Epidermal melanocyte (primary cell): ENCODE measurements around the gene PROZ.
"Not testable (repeated sequence)": the region's sequence is repeated elsewhere in the genome, so short reads cannot be mapped to it uniquely, and the experiment has no call there.

Source experiments
- DNase-seq: peaks from one replicate; pipeline ENCODE4 v3.0.0; 2011; ENCODE audit warnings: low spot score; ENCODE audit not compliant: insufficient read length

PROZ gene

GRCh38 chr13:113157206-113157928, 1.1 kb upstream of the PROZ start:
- DNase-seq: no peak

GRCh38 chr13:113158946-113159345, 498 bp downstream of the PROZ start:
- no peak for DNase-seq

DNA sequence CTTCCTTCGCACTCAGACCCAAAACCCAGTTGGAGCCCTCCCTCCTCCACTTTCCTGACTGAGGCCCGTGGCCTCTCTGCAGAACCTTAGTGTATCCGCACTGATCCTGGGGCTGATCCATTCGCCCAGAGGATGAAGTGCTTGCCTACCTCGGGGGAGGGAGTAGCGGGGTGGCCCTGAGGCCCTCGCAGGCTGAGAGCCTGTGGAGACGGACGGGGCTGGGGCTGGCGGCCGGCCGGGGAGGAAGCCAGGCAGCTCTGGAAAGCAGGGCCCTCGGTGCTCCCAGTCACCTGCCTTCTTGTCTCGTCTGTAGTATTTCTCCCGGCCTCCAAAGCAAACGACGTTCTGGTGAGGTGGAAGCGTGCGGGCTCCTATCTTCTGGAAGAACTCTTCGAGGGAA, 1.3 kb downstream of the PROZ start:
- no peak for DNase-seq

- no peak for DNase-seq
These were observed 2.5 kb downstream of the PROZ start for GRCh38 chr13:113160983-113161382.

GRCh38 chr13:113161433-113161832, 3.0 kb downstream of the PROZ start:
- DNase-seq: no peak

DNA sequence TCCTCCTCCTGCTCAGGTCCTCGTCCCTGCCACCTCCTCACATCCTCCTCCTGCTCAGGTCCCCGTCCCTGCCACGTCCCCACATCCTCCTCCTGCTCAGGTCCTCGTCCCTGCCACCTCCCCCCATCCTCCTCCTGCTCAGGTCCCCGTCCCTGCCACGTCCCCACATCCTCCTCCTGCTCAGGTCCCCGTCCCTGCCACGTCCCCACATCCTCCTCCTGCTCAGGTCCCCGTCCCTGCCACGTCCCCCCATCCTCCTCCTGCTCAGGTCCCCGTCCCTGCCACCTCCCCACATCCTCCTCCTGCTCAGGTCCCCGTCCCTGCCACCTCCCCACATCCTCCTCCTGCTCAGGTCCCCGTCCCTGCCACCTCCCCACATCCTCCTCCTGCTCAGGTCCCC, 3.5 kb downstream of the PROZ start:
- not testable (repeated sequence) for DNase-seq

DNA sequence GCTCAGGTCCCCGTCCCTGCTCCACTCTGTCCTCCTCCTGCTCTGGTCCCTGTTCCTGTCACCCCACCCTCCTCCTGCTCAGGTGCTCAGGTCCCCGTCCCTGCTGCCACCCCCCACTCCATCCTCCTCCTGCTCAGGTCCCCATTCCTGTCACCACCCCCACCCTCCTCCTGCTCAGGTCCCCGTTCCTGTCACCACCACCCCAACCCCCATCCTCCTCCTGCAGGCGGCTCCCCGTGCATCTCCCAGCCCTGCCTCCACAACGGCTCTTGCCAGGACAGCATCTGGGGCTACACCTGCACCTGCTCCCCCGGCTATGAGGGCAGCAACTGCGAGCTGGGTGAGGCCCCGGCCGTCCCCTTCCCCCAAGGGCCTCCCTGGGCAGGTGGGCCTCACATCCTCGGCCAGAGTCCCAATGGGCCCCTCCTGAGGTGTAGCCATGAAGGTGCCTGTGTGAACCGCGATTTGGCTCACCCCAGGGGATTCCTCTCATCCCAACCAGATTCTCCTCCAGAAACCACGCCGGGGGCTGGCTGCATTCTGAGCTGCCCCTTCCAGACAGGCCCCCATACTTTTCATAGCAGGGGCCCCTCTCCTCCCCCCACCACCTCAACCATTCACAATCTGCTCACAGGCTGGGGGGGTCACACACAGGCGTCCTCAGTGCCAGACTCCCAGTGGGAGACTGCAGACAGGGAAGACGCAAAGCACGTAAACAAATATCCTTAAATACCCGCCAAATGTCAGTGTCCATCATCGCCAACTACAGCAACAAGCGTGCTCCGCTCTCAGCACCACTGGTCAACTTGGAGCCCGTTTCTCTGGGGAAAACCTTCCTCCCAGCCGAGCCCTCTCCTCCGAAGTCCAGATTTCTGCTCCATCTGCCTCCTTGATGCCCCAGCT, 4.6 kb downstream of the PROZ start:
- DNase-seq: no peak

- no peak for DNase-seq
These were observed 6.0 kb downstream of the PROZ start for GRCh38 chr13:113164492-113164891.

DNA sequence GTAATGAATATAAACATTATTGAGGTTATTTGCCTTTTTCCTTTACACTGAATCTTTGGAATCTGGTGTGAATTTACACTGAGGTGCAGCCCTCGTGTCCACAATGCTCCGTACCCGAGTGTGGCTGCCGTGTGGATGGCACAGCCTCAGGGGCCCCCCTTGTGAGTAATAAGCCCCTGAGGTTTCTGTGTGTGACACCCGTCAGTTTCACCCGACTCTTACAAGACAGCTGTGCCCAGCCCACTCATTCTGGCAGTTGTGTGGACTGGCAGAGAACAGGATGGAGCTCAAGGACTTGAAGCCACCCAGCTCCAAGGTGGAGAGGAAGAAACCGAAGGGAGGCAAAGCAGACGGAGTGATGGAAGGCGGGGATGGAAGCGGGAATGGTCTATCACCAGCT, 7.8 kb downstream of the PROZ start:
- no peak for DNase-seq

DNA sequence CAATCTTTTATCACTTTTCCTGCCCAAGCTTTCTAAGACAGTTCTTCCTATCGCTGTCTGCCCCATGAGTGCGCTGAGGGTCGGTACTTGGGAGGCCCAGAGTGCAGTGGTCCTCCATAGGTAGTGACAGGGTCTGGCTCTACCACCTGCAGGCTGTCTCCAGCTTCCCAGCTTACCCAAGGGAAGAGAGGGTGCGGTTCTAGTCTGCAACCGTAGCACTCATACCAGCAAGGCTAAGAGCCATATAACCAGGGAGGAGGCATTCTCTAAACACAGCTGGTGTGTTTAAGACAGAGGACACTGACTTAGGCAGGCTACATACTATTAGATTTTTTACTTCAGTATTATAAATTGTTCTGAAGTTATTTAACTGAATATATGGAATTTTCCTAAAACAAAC, 8.2 kb downstream of the PROZ start:
- DNase-seq: no peak

DNA sequence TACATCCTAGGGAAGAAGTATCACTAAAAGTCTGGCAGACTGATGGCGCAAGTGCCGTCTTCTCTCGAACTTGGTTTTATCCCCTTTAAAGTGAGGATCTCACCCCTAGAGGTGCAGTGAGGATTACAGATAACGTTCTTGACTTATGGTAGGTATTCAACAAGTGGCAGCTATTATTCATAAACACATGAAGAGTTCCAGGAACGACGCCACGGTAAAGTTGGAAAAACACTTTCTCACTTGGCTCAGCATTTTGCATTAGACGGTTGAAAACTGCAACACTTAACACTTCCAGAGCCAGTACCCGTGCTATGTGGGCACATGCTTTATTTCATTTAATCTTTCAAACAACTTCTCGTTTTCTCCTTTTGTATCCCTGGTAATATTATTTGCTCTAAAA, 8.7 kb downstream of the PROZ start:
- DNase-seq: no peak

GRCh38 chr13:113167575-113167974, 9.1 kb downstream of the PROZ start:
- DNase-seq: no peak

GRCh38 chr13:113168211-113168610, 9.8 kb downstream of the PROZ start:
- DNase-seq: peak; percentile 76

DNA sequence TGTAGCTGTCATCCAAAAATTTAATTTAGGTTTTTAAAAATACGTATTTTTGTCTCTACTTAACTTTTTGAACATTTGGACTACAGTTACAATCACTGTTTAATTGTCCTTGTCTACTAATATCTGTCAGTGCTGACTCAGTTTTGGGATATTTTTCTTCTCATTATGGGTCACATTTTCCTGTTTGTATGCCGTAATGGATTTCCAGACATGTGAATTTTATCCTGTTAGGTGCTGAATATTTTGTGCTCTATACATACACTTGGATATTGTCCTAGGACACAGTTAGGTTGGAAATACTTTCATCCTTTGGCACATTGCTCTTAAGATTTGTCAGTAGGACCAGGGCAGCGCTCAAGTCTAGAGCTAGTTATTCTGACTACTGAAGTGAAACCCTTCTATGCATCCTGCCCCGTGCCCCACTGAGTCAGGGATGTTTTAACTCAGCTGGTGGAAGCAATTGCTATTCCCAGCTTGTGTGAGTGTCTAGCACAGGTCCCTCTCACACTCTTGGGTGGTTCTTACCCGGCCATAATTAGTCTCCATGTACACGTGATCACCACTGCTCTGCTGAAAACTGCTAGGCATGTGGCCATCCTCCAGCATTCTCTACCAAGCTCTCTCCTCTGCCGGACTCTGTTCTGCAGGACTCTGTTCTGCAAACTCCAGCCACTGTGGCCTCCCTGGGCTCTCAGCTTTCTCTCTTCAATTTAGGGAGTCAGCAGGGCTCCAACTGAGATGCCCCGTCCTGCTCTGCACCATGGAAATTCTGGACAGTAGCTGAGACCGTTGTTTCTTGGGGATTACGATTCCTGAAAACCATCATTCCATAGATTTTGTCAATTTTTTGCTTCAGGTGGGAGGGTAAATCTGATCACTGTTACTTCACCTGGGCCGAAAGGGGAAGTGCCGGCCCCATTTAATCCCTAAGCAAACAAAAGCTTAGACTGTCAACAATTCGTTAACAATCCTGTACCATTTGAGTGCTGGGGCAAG, 11.1 kb downstream of the PROZ start:
- DNase-seq: no peak

GRCh38 chr13:113170511-113170910, 12.1 kb downstream of the PROZ start:
- DNase-seq: no peak

DNA sequence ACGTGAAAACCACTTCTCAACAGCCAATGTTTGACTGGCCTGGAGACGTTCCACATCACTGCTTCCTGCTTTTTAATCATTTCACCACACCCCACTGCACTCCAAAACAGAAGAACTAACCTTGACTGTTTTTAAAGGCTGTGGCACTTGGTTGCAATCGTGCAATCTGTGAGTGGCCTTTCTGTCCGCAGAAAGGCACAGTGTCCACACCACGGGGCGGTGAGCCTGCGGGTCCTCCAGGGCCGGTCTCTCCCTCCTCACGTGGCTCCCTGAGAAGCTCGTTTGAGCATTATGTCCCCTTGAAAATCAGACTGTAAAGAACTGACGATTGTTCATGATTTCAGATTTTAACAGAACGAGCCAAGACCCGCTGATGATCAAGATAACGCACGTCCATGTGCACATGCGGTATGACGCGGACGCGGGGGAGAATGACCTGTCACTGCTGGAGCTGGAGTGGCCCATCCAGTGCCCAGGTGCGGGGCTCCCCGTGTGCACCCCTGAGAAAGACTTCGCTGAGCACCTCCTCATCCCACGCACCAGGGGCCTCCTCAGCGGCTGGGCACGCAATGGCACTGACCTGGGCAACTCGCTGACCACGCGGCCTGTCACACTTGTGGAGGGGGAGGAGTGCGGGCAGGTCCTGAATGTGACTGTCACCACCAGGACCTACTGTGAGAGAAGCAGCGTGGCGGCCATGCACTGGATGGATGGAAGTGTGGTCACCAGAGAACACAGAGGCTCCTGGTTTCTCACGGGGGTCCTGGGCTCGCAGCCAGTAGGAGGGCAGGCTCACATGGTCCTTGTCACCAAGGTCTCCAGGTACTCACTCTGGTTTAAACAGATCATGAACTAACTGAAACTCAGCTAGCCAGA, 13.0 kb downstream of the PROZ start:
- DNase-seq: no peak

- no peak for DNase-seq
These were observed 14.0 kb downstream of the PROZ start for GRCh38 chr13:113172419-113172926.

GRCh38 chr13:113176280-113176679, 17.8 kb downstream of the PROZ start:
- no peak for DNase-seq

DNA sequence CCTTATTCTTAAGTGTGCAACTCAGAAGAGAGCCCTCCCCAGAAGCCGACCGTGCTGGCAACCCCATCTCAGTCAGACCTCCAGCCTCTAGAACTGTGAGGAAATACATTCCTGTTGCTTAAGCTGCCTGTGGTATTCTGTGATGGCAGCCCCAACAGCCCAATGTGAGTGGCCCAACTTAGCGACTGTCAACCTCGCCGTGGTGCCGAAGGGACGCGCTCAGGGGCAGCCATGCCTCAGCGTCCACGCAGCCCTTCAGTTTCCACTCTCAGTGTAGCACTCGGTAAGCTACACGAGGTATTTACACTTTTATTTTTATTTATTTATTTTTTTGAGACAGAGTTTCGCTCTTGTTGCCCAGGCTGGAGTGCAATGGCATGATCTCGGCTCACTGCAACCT, 18.4 kb downstream of the PROZ start:
- DNase-seq: no peak
